HG02840 (cell line): ENCODE data around the gene LRRC8E.
A peak's percentile ranks its signal among the peaks of the same experiment; 100 is the strongest.
"Not testable (repeated sequence)": the region's sequence is repeated elsewhere in the genome, so short reads cannot be mapped to it uniquely, and the experiment has no call there.

Experiments
- ATAC-seq: cut with Tn5 transposase; IDR thresholded peaks from one replicate; pipeline ENCODE4 v1.9.1; 2021; ENCODE audit warnings: mild to moderate bottlenecking, moderate library complexity, moderate number of reproducible peaks; ENCODE audit not compliant: unreplicated experiment, low FRiP score

Gene LRRC8E

DNA sequence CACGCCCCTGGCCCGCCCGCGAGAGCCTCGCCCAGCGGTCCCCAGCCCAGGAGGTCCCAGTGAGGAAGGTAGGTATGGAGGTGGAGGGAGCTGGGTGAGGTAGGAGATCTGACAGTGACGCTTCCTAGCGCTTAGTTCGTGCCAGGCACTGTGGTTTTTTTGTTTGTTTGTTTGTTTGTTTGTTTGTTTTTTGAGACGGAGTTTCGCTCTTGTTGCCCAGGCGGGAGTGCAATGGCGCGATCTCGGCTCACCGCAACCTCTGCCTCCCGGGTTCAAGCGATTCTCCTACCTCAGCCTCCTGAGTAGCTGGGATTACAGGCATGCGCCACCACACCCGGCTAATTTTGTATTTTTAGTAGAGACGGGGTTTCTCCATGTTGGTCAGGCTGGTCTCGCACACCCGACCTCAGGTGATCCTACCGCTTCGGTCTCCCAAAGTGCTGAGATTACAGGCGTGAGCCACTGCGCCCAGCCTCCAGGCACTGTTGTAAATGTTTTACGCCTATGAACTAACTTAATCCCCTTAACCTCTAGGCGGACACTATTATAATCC is 29.8 kb downstream of the LRRC8E start:
- not testable (repeated sequence) for ATAC-seq

DNA sequence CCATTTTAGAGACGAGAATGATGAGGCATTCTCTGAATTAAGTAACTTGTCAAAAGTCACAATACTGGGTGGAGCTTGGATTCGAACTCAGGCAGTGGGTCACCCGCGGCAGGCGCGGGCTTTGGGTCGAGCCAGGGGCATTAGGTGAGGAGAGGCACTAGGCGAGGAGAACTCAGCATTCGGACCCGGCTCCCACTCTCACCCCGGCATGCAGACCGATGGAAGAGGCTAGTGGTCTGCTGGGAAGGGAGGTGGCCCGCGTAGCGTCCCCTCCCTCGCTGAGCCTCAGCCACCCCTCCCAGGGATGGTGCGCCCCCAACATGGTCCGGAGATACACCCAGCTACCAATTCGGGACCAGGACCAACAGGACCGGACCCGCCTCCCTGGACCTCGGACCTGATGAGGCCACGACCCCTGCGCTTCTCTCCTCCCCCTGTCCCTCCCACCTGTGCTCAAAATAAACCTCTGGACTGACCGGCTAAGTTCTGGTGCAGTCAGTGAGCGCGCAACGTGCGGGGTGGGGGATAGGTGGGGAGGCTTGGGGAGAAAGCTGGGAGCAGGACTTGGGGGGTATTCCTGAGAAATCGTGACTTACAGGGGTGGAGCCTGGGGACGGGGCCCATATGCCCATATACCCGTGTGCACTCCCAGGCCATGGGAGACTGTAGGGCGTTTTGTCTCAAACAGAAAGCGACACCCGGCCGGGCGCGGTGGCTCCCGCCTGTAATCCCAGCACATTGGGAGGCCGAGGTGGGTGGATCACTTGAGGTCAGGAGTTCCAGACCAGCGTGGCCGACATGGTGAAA is 30.5 kb downstream of the LRRC8E start:
- no peak for ATAC-seq

DNA sequence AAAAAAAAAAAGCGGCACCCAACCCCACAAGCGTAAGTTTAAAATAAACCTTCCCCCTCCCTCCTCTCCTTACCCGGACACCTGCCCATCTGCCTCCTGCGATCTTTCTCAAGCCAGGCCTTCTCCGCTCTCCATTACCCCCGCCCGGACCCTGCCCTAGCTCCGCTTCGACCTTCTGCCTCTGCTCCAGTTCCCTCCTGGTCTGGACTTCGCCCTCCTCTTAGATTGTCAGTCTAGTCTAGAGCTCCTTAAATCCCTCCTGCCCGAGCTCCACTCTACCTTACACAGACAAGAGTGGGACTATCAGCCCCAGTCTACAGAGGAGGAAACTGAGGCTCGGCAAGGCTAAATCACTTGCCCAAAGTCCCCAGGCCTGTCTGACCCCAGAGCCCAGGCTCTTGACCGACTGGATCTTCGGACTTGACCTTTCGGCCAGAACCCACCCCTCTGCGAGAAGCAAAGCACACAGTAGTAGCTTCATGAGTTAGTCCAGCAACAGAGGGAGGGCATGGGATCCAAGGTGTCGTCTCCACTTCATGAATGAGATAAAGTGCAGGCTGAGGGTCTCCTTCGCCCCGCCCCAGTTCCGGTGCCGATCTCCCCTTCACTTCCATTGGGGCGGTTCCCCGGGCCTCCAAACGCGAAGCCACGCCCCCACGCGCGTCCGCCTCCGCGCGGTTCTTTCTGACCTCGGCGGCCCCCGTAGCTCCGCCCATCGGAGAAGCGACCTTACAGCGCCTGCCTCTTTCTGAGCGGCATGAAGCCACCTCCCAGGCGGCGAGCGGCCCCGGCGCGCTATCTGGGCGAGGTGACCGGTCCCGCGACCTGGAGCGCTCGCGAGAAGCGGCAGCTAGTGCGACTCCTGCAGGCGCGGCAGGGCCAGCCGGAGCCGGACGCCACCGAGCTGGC is 31.6 kb downstream of the LRRC8E start, which contains the start of gene SNAPC2:
TSS of gene SNAPC2 (plus strand) at position 729 of the 909 bp plus-strand sequence. CDS start at position 758, 29 bp downstream.
- peak; percentile 58 for ATAC-seq

DNA sequence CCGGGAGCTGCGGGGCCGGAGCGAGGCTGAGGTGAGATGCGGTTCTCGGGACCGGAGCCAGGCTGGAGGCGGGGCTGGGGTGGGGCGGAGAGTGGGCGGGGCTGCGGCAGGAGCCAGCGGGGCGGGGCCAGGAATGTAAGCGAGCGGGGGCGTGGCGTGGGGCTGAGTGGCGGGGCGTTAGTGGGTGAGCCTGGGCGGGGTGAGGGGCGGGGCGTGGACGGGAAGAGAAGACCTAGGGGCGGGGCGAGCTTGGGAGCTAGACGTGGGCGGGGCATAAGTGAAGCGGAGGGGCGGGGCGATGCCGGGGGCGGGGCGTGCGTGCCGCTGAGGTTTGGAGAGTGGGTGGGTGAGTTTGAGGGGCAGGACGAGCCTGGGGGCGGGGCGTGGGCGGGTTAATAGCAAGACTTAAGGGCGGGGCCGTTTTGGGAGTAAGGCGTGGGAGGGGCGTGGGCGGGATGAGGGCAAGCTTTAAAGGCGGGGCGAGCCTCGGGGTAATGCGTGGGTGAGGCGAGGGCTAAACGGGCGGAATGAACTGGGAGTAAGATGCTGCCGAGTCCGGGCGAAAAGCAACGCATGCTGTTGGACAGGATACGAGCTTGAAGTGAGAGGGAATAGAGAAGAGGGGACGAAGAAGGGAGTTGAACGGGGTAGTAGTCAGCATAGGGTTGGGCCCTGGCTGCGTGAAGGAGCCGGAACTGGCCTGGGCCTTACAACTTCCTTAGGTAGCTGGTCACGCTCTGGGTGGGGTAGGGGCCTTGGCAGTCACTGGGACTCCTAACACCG is 32.4 kb downstream of the LRRC8E start:
- peak; percentile 42 for ATAC-seq

DNA sequence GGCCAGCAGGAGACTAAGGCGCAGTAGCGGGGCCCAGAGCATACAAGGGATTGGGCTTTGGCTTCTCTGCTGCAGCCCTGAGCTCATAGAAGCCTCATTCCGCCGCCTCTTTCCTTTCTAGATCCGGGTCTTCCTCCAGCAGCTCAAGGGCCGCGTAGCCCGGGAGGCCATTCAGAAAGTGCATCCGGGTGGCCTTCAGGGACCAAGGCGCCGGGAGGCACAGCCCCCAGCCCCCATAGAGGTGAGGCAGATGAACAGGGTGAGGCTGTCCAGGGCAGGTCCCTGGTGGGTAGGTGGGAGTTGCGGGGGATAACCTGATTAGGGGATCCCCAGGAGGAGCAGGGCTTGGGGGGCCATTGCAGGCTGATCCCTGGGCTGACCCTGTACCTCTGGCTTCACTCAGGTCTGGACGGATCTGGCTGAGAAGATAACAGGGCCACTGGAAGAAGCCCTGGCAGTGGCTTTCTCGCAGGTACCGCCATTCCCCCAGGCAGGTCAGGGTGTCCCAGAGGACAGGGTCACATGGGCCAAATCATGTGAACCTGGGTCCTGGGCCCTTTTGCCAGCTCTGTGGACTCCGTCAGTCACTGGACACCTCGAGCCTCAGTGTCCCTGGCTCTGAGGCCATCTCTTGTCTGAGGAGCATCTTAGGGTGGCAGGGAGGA is 33.1 kb downstream of the LRRC8E start:
- no peak for ATAC-seq

DNA sequence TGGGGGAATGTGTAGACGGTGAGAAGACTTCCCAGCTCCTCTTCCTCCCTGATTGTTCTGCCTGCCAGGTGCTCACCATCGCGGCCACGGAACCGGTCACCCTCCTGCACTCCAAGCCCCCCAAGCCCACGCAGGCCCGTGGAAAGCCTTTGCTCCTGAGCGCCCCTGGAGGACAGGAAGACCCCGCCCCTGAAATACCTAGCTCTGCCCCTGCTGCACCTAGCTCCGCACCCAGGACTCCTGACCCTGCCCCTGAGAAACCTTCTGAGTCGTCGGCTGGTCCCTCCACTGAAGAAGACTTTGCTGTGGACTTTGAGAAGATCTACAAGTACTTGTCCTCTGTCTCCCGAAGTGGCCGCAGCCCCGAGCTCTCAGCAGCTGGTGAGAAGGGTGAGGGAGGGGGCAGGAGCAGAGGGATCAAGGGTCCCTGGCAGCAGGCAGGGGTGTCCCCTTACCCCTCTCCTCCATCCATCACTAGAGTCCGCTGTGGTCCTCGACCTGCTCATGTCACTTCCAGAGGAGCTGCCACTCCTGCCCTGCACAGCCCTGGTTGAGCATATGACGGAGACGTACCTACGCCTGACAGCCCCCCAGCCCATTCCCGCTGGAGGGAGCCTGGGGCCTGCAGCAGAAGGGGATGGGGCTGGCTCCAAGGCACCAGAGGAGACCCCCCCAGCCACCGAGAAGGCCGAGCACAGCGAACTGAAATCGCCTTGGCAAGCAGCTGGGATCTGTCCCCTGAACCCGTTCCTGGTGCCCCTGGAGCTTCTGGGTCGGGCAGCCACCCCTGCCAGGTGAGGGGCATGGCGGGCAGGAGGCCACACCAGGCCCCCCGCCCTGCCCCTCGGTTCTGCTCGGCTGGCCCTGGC is 33.9 kb downstream of the LRRC8E start:
- no peak for ATAC-seq

DNA sequence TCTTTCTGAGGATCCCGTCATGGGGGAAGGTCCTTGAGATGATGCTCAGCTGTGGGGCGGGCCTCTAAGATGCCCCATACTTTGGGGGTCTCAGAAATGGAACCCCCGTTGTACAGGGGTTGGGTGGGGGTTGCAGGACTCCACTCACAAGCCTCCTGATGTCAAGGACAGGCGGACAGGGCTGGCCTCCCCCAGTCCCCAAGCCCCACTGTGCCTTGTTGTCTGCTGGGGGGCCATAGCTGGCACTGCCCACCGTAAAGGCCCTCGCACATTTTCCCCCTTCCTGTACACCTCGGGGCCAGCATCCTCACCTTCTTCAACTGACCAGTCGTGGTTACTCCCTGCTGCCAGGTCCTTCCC is 34.5 kb downstream of the LRRC8E start:
- ATAC-seq, result no peak

DNA sequence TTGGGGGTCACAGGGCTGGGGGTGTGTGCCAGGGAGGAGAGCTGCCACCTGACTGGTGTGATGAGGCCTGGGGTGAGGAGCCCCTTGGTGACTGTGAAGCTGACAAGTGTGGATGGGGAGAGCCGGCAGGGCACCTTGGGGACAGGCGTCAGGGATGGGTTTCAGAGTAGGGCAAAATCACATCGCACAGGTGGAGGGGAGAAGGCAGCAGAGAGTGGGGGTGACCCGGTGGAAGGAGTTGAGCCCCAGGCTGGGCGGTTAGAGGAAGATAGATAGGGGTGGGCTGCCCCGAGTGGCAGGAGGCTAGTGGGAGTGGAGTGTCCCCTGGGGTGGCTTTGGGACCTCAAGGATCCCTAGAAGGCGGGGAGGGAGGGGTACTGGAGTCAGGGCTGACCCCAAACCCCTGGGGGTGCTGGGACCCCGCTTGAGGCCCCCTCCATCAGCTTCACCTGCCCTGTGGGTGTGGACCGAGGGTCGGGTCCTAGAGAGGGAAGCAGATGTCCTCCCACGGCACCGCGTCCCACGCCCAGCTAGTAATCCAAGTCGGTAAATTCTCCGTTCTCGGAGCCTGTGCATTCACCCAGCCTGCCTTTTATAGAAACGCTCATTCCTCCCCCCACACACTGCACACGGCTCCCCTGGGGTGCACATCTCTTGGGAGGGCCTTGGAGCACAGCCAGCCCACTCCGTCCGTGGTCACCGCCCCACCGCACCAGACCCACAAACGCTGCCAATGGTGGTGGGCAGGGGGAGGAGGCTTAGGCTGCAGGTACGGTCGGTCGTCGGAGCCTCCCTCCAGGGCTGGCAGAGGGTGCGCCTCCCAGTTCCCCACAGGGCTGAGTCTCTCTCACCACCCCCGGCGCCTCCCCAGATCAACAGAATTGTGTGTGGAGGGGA is 35.2 kb downstream of the LRRC8E start:
- no peak for ATAC-seq

DNA sequence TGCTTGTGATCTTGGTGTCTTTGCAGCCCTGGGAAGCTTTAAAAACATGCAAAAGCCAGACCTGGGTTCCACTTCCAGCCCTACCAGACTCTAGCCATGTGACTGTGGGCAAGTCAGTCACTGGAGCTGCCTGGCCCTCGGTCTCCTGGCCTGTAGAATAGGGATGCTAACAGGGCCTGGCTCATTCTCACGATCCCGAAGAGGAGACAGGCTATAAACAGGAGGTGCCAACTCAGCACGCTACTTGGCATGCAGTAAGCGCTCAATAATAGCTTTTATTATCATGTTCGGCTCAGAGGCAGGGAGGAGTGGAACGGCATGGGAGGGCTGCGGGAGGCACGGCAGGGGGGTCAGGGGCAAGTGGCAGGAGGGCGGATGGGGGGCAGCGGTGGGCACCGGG is 35.9 kb downstream of the LRRC8E start:
- ATAC-seq, result no peak

DNA sequence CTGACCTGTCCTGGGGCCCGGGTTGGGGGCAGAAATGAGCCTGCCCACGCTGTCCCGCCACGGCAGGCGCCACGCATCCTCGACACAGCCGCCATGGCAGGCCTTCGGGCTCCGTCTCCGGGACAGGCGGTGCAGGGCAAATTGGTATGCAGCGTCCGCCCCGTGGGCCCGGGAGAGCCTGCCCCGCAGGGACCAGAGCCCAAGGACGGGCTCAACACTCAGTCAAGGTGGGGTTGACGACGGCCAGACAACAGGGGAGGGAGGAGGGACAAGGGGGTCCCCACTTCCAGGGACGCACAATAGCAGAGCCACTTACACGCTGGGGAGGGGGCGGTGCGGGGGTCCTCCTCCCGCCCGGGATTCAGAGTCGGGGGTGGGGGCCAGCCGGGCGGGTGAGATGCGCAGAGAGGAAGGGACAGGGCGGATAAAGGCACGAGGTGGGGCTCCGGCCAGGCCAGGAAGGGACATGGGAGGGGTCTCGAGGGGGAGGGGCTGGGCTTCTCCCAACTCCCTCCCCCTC is 36.4 kb downstream of the LRRC8E start:
- ATAC-seq, result no peak

DNA sequence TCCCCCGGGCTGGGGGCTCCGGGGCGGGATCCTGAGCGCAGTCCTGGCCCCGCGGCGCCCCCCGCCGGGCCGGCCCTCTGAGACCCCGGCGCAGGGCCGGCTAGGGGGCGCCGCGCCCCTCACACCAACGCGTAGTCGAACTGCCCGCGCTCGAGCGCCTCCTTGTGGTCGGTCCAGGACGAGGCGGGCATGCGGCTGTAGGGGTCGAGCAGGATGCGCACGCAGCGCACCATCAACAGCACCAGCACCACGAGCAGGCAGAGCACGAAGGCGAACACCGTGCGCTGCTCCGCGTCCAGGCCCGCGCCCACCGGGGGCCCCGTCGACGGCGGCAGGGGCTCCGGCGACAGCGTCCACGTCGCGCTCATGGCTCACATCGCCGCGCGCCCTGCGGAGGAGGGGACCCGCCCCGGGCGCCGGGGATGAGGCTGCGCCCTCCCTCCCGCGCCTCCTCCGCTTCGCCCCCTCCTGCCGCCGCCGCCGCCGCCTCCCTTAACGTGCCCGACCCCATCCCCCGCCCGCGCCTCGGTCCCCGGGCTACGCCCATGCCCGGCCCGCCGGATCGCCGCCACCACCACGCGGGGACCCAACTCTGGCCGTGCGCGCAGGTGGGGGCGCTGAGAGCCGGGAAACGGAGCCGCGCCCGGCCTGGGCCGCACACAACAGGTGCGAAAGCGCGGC is 37.0 kb downstream of the LRRC8E start:
- ATAC-seq, result no peak

DNA sequence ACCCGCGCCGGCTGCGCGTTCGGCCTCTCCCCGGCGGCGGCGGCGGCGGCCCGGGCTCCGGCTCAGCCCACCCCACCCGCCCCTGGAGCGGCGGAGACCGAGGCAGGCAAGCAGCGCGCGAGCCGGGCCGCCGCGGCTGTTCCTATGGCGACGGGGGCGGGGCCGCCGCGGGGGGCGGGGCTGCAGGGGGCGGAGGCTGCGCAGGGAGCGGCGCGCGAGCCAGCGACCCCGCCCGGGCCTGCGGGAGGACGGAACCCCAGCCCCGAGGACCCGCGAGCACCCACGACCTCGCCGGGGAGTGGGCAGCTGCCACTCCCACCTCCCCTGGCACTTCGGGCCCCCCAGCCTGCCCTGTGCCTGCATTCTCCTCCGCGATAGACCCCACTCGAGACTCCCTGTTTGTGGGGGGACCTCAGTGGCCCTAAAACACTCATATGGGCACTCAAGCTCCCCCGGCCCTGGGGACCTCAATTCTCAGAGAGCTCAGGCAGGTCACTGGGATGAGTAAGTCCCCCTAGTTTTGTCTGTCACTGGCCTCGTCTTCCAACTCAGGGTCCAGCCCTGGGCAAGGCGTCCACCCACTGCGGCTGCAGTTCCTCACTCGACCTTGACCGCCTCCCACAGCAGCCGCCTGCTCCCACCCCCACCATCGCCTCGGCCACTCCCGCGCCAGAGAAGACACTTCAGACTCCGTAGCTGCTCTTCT is 37.9 kb downstream of the LRRC8E start, which contains the start of gene CTXN1:
TSS of gene CTXN1 (minus strand) at position 115 of the 706 bp plus-strand sequence. CDS start 597 bp downstream, outside the sequence.
- ATAC-seq, result no peak

DNA sequence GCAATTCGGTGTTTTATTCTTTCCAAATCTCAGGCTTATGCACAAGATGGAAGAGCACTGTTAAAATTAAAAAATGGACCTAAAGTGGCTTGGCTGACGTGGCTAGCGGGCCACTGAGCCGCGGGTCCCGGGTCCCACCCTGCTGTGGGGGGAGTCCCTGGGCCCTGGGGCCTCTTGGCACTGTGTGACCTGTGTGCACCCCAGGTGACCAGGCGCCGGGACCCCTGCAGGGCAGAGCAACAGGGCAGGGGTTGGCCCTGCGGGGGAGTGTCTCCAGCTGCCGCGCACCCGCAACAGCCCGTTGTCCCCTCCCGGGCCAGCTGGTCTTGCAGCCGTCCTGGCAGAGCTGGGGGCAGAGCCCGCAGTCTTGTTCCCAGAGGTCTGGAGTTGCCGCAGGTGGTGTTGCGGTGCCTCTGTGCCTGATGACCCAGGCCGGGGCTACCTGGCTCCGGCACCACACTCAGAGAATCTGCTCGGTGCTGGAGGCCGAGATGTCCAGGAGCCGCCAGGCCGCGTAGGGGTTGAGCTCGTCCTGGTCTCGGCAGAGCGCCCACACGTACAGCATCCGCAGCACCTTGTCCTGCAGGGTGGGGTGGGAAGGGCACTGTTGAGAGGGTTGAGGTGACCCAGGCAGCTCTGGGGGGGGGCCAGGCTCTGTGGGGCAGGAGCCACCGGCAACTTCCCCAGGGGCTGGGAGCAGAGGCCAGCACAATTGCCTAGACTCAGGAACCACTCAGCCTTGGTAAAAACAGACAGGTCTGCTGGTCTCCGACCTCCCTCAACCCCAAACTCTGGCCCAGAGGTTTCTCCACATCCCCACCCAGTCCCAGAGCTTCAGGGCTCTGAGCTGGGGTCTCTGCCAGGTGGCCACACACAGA is 38.7 kb downstream of the LRRC8E start:
- no peak for ATAC-seq

DNA sequence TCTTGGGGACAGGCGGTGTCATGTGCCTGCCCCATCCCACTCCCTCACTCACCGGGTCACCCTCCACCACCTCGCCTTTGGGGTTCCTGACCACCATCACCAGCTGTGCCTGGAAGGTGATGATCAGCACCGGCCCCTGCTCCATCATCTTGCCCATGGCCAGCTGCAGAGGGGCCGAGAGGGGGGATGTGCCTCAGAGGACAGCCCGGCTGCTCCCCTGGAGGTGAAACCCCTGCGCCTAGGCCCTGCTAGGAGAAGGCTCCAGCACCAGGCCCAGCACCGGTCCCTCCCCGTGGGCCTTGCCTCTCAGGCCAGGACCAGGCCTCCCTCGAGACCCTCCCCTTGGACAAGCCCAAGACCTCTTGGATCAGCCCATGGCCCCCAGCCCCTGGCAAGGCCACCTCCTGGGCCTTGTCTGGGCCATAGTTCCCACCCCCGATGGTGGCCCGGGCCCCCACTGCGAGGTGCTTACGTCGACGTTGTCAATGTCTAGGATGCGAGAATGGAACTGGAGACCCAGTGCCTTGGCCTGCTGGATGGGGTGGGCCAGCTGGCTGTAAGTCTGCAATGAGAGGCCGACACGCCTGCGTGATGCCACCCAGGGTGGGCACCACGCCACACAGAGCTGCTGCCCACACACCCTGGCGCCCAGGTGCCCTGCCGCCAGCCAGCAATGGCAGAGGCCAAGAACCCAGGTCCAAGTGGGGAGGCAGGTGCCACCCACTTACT is 39.5 kb downstream of the LRRC8E start:
- ATAC-seq, result no peak

DNA sequence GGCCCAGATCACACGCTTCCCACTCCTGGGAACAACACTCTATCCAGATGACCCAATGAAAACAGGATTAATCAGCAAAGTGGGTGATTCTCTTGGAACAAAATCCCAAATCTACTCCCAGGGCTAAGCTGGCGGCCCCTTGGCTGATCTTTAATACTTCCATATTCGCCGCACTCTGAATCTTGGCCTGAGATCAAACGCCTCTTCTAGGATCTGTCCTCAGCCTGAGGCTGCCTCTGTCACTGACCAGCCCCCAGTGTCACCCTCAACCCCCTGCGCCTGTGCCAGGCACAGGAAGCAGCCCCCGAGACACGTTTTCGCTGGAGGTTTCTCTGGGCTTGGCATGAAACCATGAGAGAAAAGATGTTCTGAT is 40.0 kb downstream of the LRRC8E start:
- no peak for ATAC-seq
